Adrenal gland (tissue), 12 donors: ENCODE data around the gene SYNE1. TPM values are rescaled to one million over a fixed set of nuclear protein-coding genes. Genes with fewer than 3 reads are reported as not detected.

Source experiments
- DNase-seq, 7 donors: peaks; one replicate each; pipeline ENCODE4 v3.0.0-alpha.2; 2019 to 2020
- H3K27ac ChIP-seq, 5 donors: fragments of 200-600 bp; sonication (generic) in 4 of 5; 1 replicate in 3 of 5; 2 replicates in 2 of 5; pipeline versions ENCODE4 v1.5.1 to v1.8.0; 2016 to 2020; ENCODE audit warnings: mild to moderate bottlenecking in 1 of 5
- H3K27me3 ChIP-seq: fragments of 200-600 bp; 2 replicates; pipeline ENCODE4 v1.8.0; 2021
- H3K36me3 ChIP-seq, 2 donors: fragments of 200-600 bp; replicated peaks in 1 of 2; 1 replicate in 1 of 2; 2 replicates in 1 of 2; pipeline versions ENCODE4 v1.5.1 to v1.8.0; 2018 to 2022
- H3K4me1 ChIP-seq, 2 donors: fragments of 200-600 bp; replicated peaks in 1 of 2; 1 replicate in 1 of 2; 2 replicates in 1 of 2; pipeline versions ENCODE4 v1.5.1 to v1.8.0; 2018 to 2021
- H3K4me3 ChIP-seq, 4 donors: fragments of 200-600 bp; sonication (generic) in 3 of 4; one replicate each; pipeline ENCODE4 v1.5.1; 2016 to 2018
- H3K9me3 ChIP-seq, 3 donors: fragments of 200-600 bp; sonication (generic) in 1 of 3; replicated peaks in 1 of 3; 1 replicate in 2 of 3; 2 replicates in 1 of 3; pipeline versions ENCODE4 v1.5.1 to v1.8.0; 2016 to 2021
- POLR2A ChIP-seq, 2 donors: fragments of 450-650 bp; IDR thresholded peaks; one replicate each; pipeline ENCODE4 v1.6.1; 2017; ENCODE audit warnings: antibody characterized with exemption in 2 of 2, mild to moderate bottlenecking in 2 of 2, moderate library complexity in 1 of 2
- WGBS, 4 donors: extraction: QIAGEN DNeasy Blood & Tissue Kit in 2 of 4; methylation state at CpG; one replicate each; pipeline versions ENCODE4 v1.1.5 to v1.1.7; 2013 to 2017; 5-methylcytosine and 5-hydroxymethylcytosine counted together
- intact Hi-C, 2 donors: fragments of 100-400 bp; cut with DNase I; formaldehyde crosslinking; loops; one replicate each; pipeline versions ENCODE4 v1.14.1 to v1.15.0; 2022 to 2023
- polyA plus RNA-seq, 3 donors: library from polyadenylated mRNA; stranded (reverse); fragments of 200-250 nt in 2 of 3; fragments of 350-450 nt in 1 of 3; fragmentation: Illumina TruSeq in 1 of 3; extraction: RNeasy Lipid Tissue Mini Kit (QIAGEN cat#74804) in 1 of 3; gene quantifications; one replicate each; pipeline ENCODE4 v1.2.3, GENCODE V29; 2013 to 2014
- total RNA-seq, 9 donors: library from RNA; depleted of rRNA in 4 of 9; stranded (reverse); fragments of >200 nt in 4 of 9; fragments of 120-200 nt in 1 of 9; fragmentation: NEBNext Ultra II Directional in 1 of 9; extraction: Animal tissue kit (Norgen Biotek cat#: 25700) in 1 of 9; gene quantifications; one replicate each; pipeline versions ENCODE4 v1.1.0 to v1.2.4, GENCODE V29; 2013 to 2023
- TF ChIP-seq, protein P1 (sequence below), 6 experiments: fragments of 450-650 bp in 4 of 6; fragments of 200-600 bp in 2 of 6; sonication (generic) in 1 of 6; IDR thresholded peaks; 1 replicate in 5 of 6; 2 replicates in 1 of 6; pipeline versions ENCODE4 v1.5.1 to v1.8.0; 2016 to 2021; ENCODE audit warnings: antibody characterized with exemption in 6 of 6, mild to moderate bottlenecking in 2 of 6, moderate library complexity in 1 of 6
- donor health status: healthy with polysubstance abuse.
- donor health status: Bipolar disorder and iron deficiency.
- donor health status: DM: yes; HTN: yes; CAD: no.
- donor health status: DM: no; HTN: no; CAD: no.
- donor health status: DM: no; HTN: no; CAD: no.
- donor health status: DM: yes; HTN: yes; CAD: no.

Gene SYNE1
- total and polyA plus RNA-seq, 12 donors, result 29.0 to 170 (median 93.1) TPM

DNA sequence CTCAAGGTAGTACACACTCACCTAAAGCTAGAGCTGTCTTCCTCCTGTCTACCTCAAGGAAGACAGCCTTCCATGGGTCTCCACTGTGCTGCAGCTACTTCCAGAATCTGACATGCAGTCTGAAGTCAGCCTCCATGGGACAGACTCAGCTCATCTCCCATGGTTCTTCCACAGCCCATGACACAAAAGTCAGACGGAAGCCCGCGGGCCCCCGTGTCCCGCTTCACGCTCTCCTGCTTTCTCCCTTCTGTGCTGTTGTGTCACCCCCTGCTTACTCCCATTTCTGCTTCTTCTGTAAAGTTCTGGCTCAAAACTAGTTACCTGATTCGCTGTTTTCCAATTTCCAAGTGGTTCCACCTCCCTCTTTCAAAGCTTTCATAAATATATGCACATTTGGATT is 184.5 kb downstream of the SYNE1 start:
- H3K27ac ChIP-seq, result no peak overlapping the region
- no peaks in the 10 kb centered on the region for H3K4me1 ChIP-seq
- H3K36me3 ChIP-seq, result no peaks in the 10 kb centered on the region
- H3K27me3 ChIP-seq, result no peaks in the 10 kb centered on the region
- no peaks in the 10 kb centered on the region for H3K9me3 ChIP-seq
- no peak for DNase-seq
- no peak for TF ChIP-seq POLR2A (IDR thresholded peaks at IDR 0.05)
- TF ChIP-seq, protein P1, sequence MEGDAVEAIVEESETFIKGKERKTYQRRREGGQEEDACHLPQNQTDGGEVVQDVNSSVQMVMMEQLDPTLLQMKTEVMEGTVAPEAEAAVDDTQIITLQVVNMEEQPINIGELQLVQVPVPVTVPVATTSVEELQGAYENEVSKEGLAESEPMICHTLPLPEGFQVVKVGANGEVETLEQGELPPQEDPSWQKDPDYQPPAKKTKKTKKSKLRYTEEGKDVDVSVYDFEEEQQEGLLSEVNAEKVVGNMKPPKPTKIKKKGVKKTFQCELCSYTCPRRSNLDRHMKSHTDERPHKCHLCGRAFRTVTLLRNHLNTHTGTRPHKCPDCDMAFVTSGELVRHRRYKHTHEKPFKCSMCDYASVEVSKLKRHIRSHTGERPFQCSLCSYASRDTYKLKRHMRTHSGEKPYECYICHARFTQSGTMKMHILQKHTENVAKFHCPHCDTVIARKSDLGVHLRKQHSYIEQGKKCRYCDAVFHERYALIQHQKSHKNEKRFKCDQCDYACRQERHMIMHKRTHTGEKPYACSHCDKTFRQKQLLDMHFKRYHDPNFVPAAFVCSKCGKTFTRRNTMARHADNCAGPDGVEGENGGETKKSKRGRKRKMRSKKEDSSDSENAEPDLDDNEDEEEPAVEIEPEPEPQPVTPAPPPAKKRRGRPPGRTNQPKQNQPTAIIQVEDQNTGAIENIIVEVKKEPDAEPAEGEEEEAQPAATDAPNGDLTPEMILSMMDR (IDR thresholded peaks at IDR 0.05), result no peak
- intact Hi-C loops, result no loop called here
- WGBS, 4 donors, result 95 to 98% (median 96%) methylated on average over 7 of the region's 7 CpGs
- H3K4me3 ChIP-seq, result no peak overlapping the region

DNA sequence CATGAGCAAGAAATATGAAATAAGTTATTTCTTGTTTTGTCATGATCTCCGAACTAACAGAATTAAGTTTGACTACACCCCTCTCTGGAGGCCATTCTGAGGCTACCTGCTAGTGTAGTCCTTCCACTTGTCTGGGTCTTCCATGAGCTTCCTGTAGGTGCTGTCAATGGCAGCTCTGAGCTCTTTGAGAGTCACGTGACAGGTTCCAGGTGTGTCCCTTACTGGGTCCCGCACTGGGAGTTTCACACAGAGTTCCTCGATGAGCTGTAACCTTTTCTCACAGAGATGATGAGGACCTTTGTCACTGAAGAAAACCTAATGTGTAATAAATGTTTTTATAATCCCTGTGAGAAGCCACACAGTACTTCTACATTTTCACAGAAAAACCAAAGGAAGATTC is 186.6 kb downstream of the SYNE1 start:
- DNase-seq, result no peak
- WGBS, 4 donors, result 90 to 96% (median 93%) methylated on average over 4 of the region's 4 CpGs
- no peaks in the 10 kb centered on the region for H3K9me3 ChIP-seq
- H3K36me3 ChIP-seq, result no peaks in the 10 kb centered on the region
- intact Hi-C loops, result no loop called here
- no peaks in the 10 kb centered on the region for H3K4me1 ChIP-seq
- TF ChIP-seq, protein P1 (IDR thresholded peaks at IDR 0.05), result no peak
- no peak for TF ChIP-seq POLR2A (IDR thresholded peaks at IDR 0.05)
- no peak overlapping the region for H3K4me3 ChIP-seq
- no peak overlapping the region for H3K27ac ChIP-seq
- no peaks in the 10 kb centered on the region for H3K27me3 ChIP-seq

DNA sequence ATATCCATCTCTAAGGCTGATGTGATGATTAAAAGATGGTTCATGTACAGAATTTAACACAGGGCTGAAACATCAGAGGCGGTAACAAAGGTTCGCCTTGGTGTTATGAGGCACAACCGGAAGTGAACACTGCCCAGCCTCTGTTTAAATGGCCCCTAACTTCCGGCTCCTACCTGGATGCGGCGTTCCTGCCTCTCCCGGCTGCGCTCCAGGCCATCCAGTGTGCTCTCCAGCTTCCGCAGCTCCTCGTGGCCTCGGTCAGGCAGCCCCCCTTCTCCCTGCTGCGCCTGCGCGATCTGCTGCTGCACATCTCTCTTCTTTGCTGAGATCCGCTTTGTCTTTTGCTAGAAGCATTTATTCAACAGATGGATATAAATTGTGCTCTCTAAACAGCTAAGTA is 195.3 kb downstream of the SYNE1 start:
- WGBS, 4 donors, result 92 to 95% (median 94%) methylated on average over 15 of the region's 15 CpGs

DNA sequence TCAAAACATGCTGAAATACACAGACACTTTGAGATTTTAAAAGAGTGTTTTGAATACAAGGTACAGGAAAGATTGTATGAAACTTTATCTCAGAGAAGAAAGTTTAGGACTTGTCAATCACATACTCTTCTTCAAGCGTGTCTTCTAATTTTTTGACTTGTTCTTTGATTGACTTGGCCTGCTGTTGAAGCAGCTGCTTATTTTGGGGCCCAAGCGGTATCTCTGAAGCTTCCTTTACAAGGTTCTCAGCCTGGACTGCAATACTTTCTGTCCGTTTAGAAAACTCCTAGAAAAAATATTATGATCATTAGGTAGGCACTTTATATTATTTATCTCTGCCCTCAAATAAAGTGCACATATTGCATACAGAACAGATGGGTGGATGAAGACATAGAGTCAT is 201.3 kb downstream of the SYNE1 start:
- Histone ChIP-seq H3K36me3 (no peaks in the 10 kb centered on the region), H3K9me3 (no peaks in the 10 kb centered on the region), H3K4me1 (no peaks in the 10 kb centered on the region), H3K4me3 (no peak overlapping the region), H3K27me3 (no peaks in the 10 kb centered on the region), H3K27ac (no peak overlapping the region)
- DNase-seq, result no peak
- WGBS, 4 donors, result 77 to 90% (median 85%) methylated on average over 3 of the region's 3 CpGs
- TF ChIP-seq POLR2A (IDR thresholded peaks at IDR 0.05), result no peak
- intact Hi-C loops, result no loop called here

More for the DNA sequence above, 195.3 kb downstream of the SYNE1 start:
- intact Hi-C loops, result no loop called here
- Histone ChIP-seq H3K4me1 (no peaks in the 10 kb centered on the region), H3K27ac (no peak overlapping the region), H3K36me3 (no peaks in the 10 kb centered on the region), H3K27me3 (no peaks in the 10 kb centered on the region), H3K4me3 (no peak overlapping the region), H3K9me3 (no peaks in the 10 kb centered on the region)
- no peak for DNase-seq
- no peak for TF ChIP-seq POLR2A (IDR thresholded peaks at IDR 0.05)
- TF ChIP-seq, protein P1 (IDR thresholded peaks at IDR 0.05), result no peak

DNA sequence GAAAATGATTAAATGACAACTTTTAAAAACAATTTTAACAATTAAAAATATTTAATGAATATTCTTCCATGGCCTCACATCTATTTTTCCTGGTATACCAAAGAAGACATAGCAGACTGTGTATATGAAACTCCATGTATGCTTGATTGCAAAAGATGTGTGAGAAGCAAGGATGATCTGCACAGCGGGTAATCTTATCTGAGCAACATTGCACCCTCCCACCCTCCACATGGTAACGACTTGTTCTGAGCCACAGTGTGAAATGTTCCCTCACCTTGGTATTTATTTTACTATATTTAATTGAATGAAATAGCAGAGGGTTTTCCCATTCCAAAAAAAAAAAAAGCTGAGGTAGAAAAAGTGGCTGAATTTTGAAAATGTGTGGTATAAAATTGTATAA is 204.4 kb downstream of the SYNE1 start:
- TF ChIP-seq, protein P1 (IDR thresholded peaks at IDR 0.05), result no peak
- TF ChIP-seq POLR2A (IDR thresholded peaks at IDR 0.05), result no peak
- intact Hi-C loops, result no loop called here
- no peak overlapping the region for H3K27ac ChIP-seq
- DNase-seq, result no peak
- 82 to 89% (median 84%) methylated on average over 2 of the region's 2 CpGs for WGBS, 4 donors
- H3K36me3 ChIP-seq, result no peaks in the 10 kb centered on the region
- H3K4me3 ChIP-seq, result no peak overlapping the region
- H3K27me3 ChIP-seq, result no peaks in the 10 kb centered on the region
- no peaks in the 10 kb centered on the region for H3K9me3 ChIP-seq
- no peaks in the 10 kb centered on the region for H3K4me1 ChIP-seq
